Measurements from ENCODE around the gene MAZ.
A peak's percentile ranks its signal among the peaks of the same experiment; 100 is the strongest.

Gene MAZ

DNA sequence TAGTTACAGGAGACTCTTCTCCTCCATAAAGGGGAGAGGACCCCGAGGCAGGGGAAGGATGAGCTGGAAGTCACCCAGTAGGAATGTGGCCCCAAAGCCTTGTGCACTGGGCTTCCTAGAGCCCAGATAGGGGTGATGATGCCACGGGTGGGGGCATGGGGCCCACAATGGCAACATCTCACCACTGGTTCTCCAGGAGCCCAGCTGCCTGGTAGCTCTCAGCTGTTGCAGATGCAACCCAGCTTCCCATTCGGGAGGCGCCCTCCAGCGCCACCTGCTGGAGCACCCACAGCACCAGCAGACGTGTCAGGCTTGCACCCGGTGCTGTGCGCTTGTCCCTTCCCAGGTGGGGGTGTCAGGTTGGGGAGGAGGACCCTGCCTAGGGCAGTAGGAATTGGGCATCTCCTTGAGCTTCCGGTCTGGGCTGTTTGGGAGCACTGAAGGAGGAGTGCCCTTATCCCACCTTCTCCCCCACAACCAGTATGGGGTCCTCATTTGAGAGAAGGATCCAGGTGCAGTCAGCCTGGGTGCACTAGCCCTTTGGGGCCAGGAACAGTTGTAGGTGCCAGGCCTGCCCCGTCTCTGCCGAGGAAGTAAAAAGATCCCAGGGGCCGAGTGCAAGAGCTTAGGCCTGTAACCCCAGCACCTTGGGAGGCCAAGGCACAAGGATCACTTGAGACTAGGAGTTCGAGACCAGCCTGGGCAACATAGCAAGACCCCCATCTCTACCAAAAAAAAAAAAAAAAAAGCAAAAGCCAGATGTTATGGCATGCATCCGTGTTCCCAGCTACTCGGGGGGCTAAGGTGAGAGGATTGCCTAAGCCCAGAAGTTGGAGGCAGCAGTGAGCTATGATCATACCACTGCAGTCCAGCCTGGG, 42.3 kb downstream of the MAZ start:
- Histone ChIP-seq H3K27me3 (replicated peaks; ENCODE audit: control insufficient read depth, insufficient read depth, low read length) (no peaks in the 10 kb centered on the region), H3K36me3 (ENCODE audit: control insufficient read depth, insufficient read depth, low read length) (peaks cover 20% of the 10 kb centered on the region), H3K4me3 (replicated peaks; ENCODE audit: low read depth, low read length) (no peak overlapping the region)
- TF ChIP-seq, protein P1, sequence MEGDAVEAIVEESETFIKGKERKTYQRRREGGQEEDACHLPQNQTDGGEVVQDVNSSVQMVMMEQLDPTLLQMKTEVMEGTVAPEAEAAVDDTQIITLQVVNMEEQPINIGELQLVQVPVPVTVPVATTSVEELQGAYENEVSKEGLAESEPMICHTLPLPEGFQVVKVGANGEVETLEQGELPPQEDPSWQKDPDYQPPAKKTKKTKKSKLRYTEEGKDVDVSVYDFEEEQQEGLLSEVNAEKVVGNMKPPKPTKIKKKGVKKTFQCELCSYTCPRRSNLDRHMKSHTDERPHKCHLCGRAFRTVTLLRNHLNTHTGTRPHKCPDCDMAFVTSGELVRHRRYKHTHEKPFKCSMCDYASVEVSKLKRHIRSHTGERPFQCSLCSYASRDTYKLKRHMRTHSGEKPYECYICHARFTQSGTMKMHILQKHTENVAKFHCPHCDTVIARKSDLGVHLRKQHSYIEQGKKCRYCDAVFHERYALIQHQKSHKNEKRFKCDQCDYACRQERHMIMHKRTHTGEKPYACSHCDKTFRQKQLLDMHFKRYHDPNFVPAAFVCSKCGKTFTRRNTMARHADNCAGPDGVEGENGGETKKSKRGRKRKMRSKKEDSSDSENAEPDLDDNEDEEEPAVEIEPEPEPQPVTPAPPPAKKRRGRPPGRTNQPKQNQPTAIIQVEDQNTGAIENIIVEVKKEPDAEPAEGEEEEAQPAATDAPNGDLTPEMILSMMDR (IDR thresholded peaks at IDR 0.05; ENCODE audit: insufficient read depth, low read length, poor library complexity, severe bottlenecking) = peak; percentile 97
- peak; percentile 67 for DNase-seq (ENCODE audit: extremely low read depth, insufficient read length)

DNA sequence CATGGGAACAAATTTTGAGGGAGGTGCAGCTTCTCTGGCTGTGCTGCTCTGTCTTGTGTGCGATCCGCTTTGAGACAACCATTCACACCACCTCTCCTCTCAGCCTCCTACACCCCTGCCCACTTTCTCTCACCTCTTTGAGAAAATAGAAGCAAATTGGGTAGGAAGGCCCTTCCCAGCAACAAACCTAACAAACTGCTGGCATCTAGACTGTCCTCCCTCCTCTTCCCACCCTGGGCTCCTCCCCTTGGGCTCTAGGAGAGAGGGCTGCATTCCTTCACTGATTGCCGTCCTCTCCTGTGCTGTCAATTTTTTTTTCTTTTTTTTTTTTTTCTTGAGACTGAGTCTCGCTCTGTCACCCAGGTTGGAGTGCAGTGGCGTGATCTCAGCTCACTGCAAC, 43.2 kb downstream of the MAZ start:
- DNase-seq (ENCODE audit: extremely low read depth, insufficient read length) = no peak
- peaks cover 18% of the 10 kb centered on the region for H3K36me3 ChIP-seq (ENCODE audit: control insufficient read depth, insufficient read depth, low read length)
- H3K27me3 ChIP-seq (replicated peaks; ENCODE audit: control insufficient read depth, insufficient read depth, low read length) = no peaks in the 10 kb centered on the region
- no peak overlapping the region for H3K4me3 ChIP-seq (replicated peaks; ENCODE audit: low read depth, low read length)
- TF ChIP-seq, protein P1 (IDR thresholded peaks at IDR 0.05; ENCODE audit: insufficient read depth, low read length, poor library complexity, severe bottlenecking) = no peak

DNA sequence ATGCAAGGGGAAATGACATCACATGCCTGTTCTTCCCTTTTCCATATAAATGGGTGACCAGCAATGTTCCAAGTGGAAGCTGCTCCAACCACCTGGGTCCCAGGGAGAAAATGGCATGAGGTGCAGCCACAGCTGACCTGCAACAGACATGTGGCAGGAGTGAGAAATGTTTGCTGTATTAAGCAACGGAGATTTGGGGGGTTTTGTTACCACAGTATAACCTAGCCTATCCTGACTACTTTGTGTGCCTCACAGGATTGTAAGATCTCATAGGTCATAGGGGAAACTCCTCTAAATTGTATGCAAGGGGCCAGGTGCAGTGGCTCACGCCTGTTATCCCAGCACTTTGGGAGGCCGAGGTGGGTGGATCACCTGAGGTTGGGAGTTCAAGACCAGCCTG, 44.7 kb downstream of the MAZ start:
- no peak for DNase-seq (ENCODE audit: extremely low read depth, insufficient read length)
- Histone ChIP-seq H3K36me3 (ENCODE audit: control insufficient read depth, insufficient read depth, low read length) (peaks cover 10% of the 10 kb centered on the region), H3K4me3 (replicated peaks; ENCODE audit: low read depth, low read length) (no peak overlapping the region), H3K27me3 (replicated peaks; ENCODE audit: control insufficient read depth, insufficient read depth, low read length) (no peaks in the 10 kb centered on the region)
- TF ChIP-seq, protein P1 (IDR thresholded peaks at IDR 0.05; ENCODE audit: insufficient read depth, low read length, poor library complexity, severe bottlenecking) = no peak

DNA sequence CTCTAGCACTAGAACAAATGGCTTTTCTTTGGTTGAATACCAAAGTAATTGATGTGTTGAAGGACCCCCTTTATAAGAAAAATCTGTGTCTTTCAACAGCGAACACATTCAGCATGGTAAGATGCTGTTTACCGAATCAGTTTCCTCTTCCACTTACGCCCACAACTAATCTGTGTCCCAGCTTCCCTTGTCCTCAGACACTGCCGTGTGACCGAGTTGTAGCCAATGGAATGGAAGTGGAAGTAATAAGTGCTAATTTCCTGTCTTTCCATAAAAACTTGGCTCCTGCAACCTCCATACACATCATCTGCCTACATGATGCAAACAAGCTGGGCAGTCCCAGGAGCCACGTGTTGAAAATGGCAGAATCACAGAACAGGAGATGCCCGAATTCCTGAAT, 46.3 kb downstream of the MAZ start:
- no peak overlapping the region for H3K4me3 ChIP-seq (replicated peaks; ENCODE audit: low read depth, low read length)
- H3K36me3 ChIP-seq (ENCODE audit: control insufficient read depth, insufficient read depth, low read length) = peaks cover under 1% of the 10 kb centered on the region
- no peaks in the 10 kb centered on the region for H3K27me3 ChIP-seq (replicated peaks; ENCODE audit: control insufficient read depth, insufficient read depth, low read length)
- TF ChIP-seq, protein P1 (IDR thresholded peaks at IDR 0.05; ENCODE audit: insufficient read depth, low read length, poor library complexity, severe bottlenecking) = no peak
- DNase-seq (ENCODE audit: extremely low read depth, insufficient read length) = no peak

DNA sequence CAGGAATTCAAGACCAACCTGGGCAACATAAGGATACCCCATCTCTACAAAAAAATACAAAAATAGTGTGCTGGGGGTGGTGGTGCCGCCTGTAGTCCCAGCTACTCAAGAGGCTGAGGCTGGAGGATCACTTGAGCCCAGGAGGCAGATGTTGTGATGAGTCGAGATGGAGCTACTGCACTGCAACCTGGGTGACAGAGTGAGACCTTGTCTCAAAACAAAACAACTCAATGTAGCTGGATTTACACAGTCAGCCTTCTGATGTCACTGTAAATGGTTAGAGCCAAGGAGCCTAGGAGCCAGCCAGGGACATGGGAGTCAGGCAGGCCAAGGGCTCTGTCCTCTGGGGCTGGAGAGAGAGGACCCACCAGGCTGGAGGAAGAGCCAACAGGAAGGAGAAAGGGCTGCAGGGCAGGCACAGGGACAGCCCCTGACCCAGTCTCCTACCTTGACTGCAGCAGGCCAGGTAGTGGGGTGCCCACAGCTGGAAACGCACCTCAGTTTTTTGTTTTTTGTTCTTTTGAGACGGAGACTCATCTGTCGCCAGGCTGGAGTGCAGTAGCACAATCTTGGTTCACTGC, 48.3 kb downstream of the MAZ start:
- DNase-seq (ENCODE audit: extremely low read depth, insufficient read length) = no peak
- Histone ChIP-seq H3K27me3 (replicated peaks; ENCODE audit: control insufficient read depth, insufficient read depth, low read length) (no peaks in the 10 kb centered on the region), H3K4me3 (replicated peaks; ENCODE audit: low read depth, low read length) (no peak overlapping the region), H3K36me3 (ENCODE audit: control insufficient read depth, insufficient read depth, low read length) (peaks cover 6% of the 10 kb centered on the region)
- TF ChIP-seq, protein P1 (IDR thresholded peaks at IDR 0.05; ENCODE audit: insufficient read depth, low read length, poor library complexity, severe bottlenecking) = no peak

Data from GM06990 (cell line).